H9 (cell line): ENCODE results near the gene BBX. TPM values are rescaled to one million over a fixed set of nuclear protein-coding genes. Genes with fewer than 3 reads are reported as not detected.

ENCODE experiments used
- DNase-seq: peaks from one replicate; pipeline ENCODE4 v3.0.0-alpha.2; 2017
- H2AFZ ChIP-seq: one replicate; pipeline ENCODE4 v1.6.1; 2013; ENCODE audit warnings: mild to moderate bottlenecking, low read length, control low read depth, moderate library complexity
- H2AK5ac ChIP-seq: 2 replicates; pipeline ENCODE4 v1.6.1; 2013; ENCODE audit warnings: low read length, control low read depth, mixed read lengths; ENCODE audit not compliant: insufficient read length
- H2BK120ac ChIP-seq: one replicate; pipeline ENCODE4 v1.6.1; 2013; ENCODE audit warnings: low read depth, mild to moderate bottlenecking, low read length, control low read depth, inconsistent platforms; ENCODE audit not compliant: poor library complexity, severe bottlenecking
- H2BK12ac ChIP-seq: 2 replicates; pipeline ENCODE4 v1.6.1; 2013; ENCODE audit warnings: low read length, control low read depth, mixed read lengths, low read depth; ENCODE audit not compliant: insufficient read length
- H2BK15ac ChIP-seq: 2 replicates; pipeline ENCODE4 v1.6.1; 2013; ENCODE audit warnings: low read depth, low read length, control low read depth
- H2BK20ac ChIP-seq: one replicate; pipeline ENCODE4 v1.6.1; 2013; ENCODE audit warnings: low read depth, mild to moderate bottlenecking, low read length, control low read depth, inconsistent platforms; ENCODE audit not compliant: poor library complexity, severe bottlenecking
- H2BK5ac ChIP-seq: 2 replicates; pipeline ENCODE4 v1.6.1; 2013; ENCODE audit warnings: low read length, control low read depth, mixed read lengths; ENCODE audit not compliant: insufficient read length
- H3K14ac ChIP-seq: 2 replicates; pipeline ENCODE4 v1.6.1; 2013; ENCODE audit warnings: low read length, control low read depth; ENCODE audit not compliant: insufficient read depth
- H3K18ac ChIP-seq: 2 replicates; pipeline ENCODE4 v1.6.1; 2013; ENCODE audit warnings: low read depth, mild to moderate bottlenecking, mixed read lengths, low read length, control low read depth; ENCODE audit not compliant: insufficient read length
- H3K23ac ChIP-seq: 2 replicates; pipeline ENCODE4 v1.6.1; 2013; ENCODE audit warnings: low read length, control low read depth, mixed read lengths, low read depth; ENCODE audit not compliant: insufficient read length
- H3K23me2 ChIP-seq: 2 replicates; pipeline ENCODE4 v1.6.1; 2013; ENCODE audit warnings: low read depth, mild to moderate bottlenecking, mixed read lengths, low read length, control low read depth; ENCODE audit not compliant: insufficient read length, poor library complexity, severe bottlenecking
- H3K27ac ChIP-seq: 2 replicates; pipeline ENCODE4 v1.5.1; 2013; ENCODE audit warnings: low read length, control low read depth, mixed read lengths, low read depth; ENCODE audit not compliant: insufficient read length
- H3K27me3 ChIP-seq: 2 replicates; pipeline ENCODE4 v1.6.1; 2013; ENCODE audit warnings: low read length, control low read depth, inconsistent platforms; ENCODE audit not compliant: insufficient read depth
- H3K4ac ChIP-seq: 2 replicates; pipeline ENCODE4 v1.6.1; 2013; ENCODE audit warnings: low read depth, mild to moderate bottlenecking, control low read depth, inconsistent platforms, low read length, moderate library complexity
- H3K4me1 ChIP-seq: 2 replicates; pipeline ENCODE4 v1.6.1; 2013; ENCODE audit warnings: low read length, control low read depth, inconsistent platforms; ENCODE audit not compliant: insufficient read depth
- H3K4me2 ChIP-seq: 2 replicates; pipeline ENCODE4 v1.6.1; 2013; ENCODE audit warnings: low read length, control low read depth, mixed read lengths; ENCODE audit not compliant: insufficient read length, insufficient read depth
- H3K56ac ChIP-seq: 2 replicates; pipeline ENCODE4 v1.6.1; 2013; ENCODE audit warnings: low read depth, mild to moderate bottlenecking, mixed read lengths, low read length, control low read depth; ENCODE audit not compliant: insufficient read length
- H3K79me1 ChIP-seq: 2 replicates; pipeline ENCODE4 v1.6.1; 2013; ENCODE audit warnings: low read depth, mild to moderate bottlenecking, moderate library complexity, low read length, control low read depth, inconsistent platforms; ENCODE audit not compliant: insufficient read depth, poor library complexity, severe bottlenecking
- H3K79me2 ChIP-seq: 2 replicates; pipeline ENCODE4 v1.6.1; 2013; ENCODE audit warnings: low read length, control low read depth, inconsistent platforms; ENCODE audit not compliant: insufficient read depth
- H3K9ac ChIP-seq: 2 replicates; pipeline ENCODE4 v1.6.1; 2013; ENCODE audit warnings: low read length, control low read depth, mixed read lengths; ENCODE audit not compliant: insufficient read length; ENCODE audit errors: extremely low read depth
- H3K9me3 ChIP-seq: one replicate; pipeline ENCODE4 v1.6.1; 2013; ENCODE audit warnings: low read depth, low read length, inconsistent platforms; ENCODE audit not compliant: control insufficient read depth
- H3T11ph ChIP-seq: one replicate; pipeline ENCODE4 v1.6.1; 2013; ENCODE audit warnings: mild to moderate bottlenecking, low read length, control low read depth, inconsistent platforms
- H4K20me1 ChIP-seq: one replicate; pipeline ENCODE4 v1.6.1; 2013; ENCODE audit not compliant: control insufficient read depth, insufficient read length, insufficient read depth
- H4K5ac ChIP-seq: 2 replicates; pipeline ENCODE4 v1.6.1; 2013; ENCODE audit warnings: low read depth, mild to moderate bottlenecking, mixed read lengths, low read length, control low read depth; ENCODE audit not compliant: insufficient read length
- H4K8ac ChIP-seq: replicated peaks from 2 replicates; pipeline ENCODE4 v1.6.1; 2013; ENCODE audit warnings: low read length, control low read depth, mixed read lengths, low read depth; ENCODE audit not compliant: insufficient read length
- H4K91ac ChIP-seq: 2 replicates; pipeline ENCODE4 v1.6.1; 2013; ENCODE audit warnings: low read depth, mild to moderate bottlenecking, moderate library complexity, mixed read lengths, low read length, control low read depth; ENCODE audit not compliant: insufficient read length
- H3K27ac Mint-ChIP-seq, 3 experiments: 2 replicates in 2 of 3; 3 replicates in 1 of 3; pipeline ENCODE4 v1.8.0; 2020 to 2021; ENCODE audit warnings: mixed read lengths in 3 of 3, mild to moderate bottlenecking in 1 of 3, moderate library complexity in 1 of 3
- H3K27me3 Mint-ChIP-seq: 2 replicates; pipeline ENCODE4 v1.8.0; 2021; ENCODE audit warnings: low read depth, mild to moderate bottlenecking, moderate library complexity, mixed read lengths
- H3K36me3 Mint-ChIP-seq, 3 experiments: 2 replicates in 2 of 3; 3 replicates in 1 of 3; pipeline ENCODE4 v1.8.0; 2020 to 2021; ENCODE audit warnings: low read depth in 3 of 3, mixed read lengths in 3 of 3; ENCODE audit not compliant: insufficient read depth in 1 of 3
- H3K4me1 Mint-ChIP-seq, 2 experiments: 2 replicates each; pipeline ENCODE4 v1.8.0; 2020; ENCODE audit warnings: mixed read lengths in 2 of 2
- H3K4me3 Mint-ChIP-seq, 2 experiments: 2 replicates in 1 of 2; 3 replicates in 1 of 2; pipeline ENCODE4 v1.8.0; 2020 to 2021; ENCODE audit warnings: mild to moderate bottlenecking in 2 of 2, mixed read lengths in 2 of 2, moderate library complexity in 1 of 2
- H3K9me3 Mint-ChIP-seq, 2 experiments: 2 replicates in 1 of 2; 3 replicates in 1 of 2; pipeline ENCODE4 v1.8.0; 2020; ENCODE audit warnings: mild to moderate bottlenecking in 2 of 2, mixed read lengths in 2 of 2, moderate library complexity in 1 of 2
- CTCF ChIP-seq: fragments of 200-600 bp; sonication (generic); conservative IDR thresholded peaks from 3 replicates; pipeline ENCODE4 v1.8.0; 2021; ENCODE audit warnings: antibody characterized with exemption, mild to moderate bottlenecking
- total RNA-seq: library from RNA; stranded (reverse); gene quantifications from 2 replicates; pipeline ENCODE4 v1.2.1, GENCODE V29; 2021

The BBX gene
- total RNA-seq, 1 experiment from 2014 or later: 34.8 TPM

- H2BK12ac ChIP-seq: no peak overlapping the region
- H4K5ac ChIP-seq: no peak overlapping the region
- H3K18ac ChIP-seq: no peak overlapping the region
- no peaks in the 10 kb centered on the region for H3K9me3 ChIP-seq
- H3T11ph ChIP-seq: no peak overlapping the region
- H4K8ac ChIP-seq: no peak overlapping the region
- H2AFZ ChIP-seq: no peak overlapping the region
- Mint-ChIP-seq H3K4me3 (no peak overlapping the region), H3K36me3 (no peaks in the 10 kb centered on the region), H3K27ac (no peak overlapping the region), H3K27me3 (no peaks in the 10 kb centered on the region), H3K4me1 (peaks cover 33 to 35% of the 10 kb centered on the region in 2 experiments), H3K9me3 (no peaks in the 10 kb centered on the region)
- H3K4me1 ChIP-seq: peaks cover 5% of the 10 kb centered on the region
- no peak overlapping the region for H2BK120ac ChIP-seq
- no peak for DNase-seq
- no peaks in the 10 kb centered on the region for H3K79me1 ChIP-seq
- no peak overlapping the region for H3K4ac ChIP-seq
- no peaks in the 10 kb centered on the region for H4K20me1 ChIP-seq
- no peak overlapping the region for H2BK20ac ChIP-seq
- no peak overlapping the region for H2BK15ac ChIP-seq
- no peaks in the 10 kb centered on the region; the same call in 1 of the 2 replicates for H3K79me2 ChIP-seq
- H4K91ac ChIP-seq: no peak overlapping the region
- no peaks in the 10 kb centered on the region for H3K27me3 ChIP-seq
- no peak overlapping the region for H3K23ac ChIP-seq
- peak; percentile 73 for TF ChIP-seq CTCF
- H3K14ac ChIP-seq: no peak overlapping the region
- H3K56ac ChIP-seq: no peak overlapping the region
- H3K9ac ChIP-seq: no peak overlapping the region
- H3K27ac ChIP-seq: no peak overlapping the region
- H3K23me2 ChIP-seq: no peaks in the 10 kb centered on the region
- no peak overlapping the region for H2BK5ac ChIP-seq
- H3K4me2 ChIP-seq: no peak overlapping the region
- no peak overlapping the region for H2AK5ac ChIP-seq
Measured at GRCh38 chr3:107574650-107575049, 51.9 kb downstream of the BBX start.
